Stimulated activated CD8-positive, alpha-beta memory T cell treated with anti-CD3 and anti-CD28 coated beads, Interleukin-12 subunit alpha, Interleukin-12 subunit beta, amount 100 ng/mL, for 24 hours (primary cell): Measurements from ENCODE around the gene OVOL1.
"Not testable (repeated sequence)": the region's sequence is repeated elsewhere in the genome, so short reads cannot be mapped to it uniquely, and the experiment has no call there.

Experiments
- DNase-seq: peaks from one replicate; pipeline ENCODE4 v3.0.0-alpha.2; 2020; ENCODE audit errors: extremely low read depth

Gene OVOL1

DNA sequence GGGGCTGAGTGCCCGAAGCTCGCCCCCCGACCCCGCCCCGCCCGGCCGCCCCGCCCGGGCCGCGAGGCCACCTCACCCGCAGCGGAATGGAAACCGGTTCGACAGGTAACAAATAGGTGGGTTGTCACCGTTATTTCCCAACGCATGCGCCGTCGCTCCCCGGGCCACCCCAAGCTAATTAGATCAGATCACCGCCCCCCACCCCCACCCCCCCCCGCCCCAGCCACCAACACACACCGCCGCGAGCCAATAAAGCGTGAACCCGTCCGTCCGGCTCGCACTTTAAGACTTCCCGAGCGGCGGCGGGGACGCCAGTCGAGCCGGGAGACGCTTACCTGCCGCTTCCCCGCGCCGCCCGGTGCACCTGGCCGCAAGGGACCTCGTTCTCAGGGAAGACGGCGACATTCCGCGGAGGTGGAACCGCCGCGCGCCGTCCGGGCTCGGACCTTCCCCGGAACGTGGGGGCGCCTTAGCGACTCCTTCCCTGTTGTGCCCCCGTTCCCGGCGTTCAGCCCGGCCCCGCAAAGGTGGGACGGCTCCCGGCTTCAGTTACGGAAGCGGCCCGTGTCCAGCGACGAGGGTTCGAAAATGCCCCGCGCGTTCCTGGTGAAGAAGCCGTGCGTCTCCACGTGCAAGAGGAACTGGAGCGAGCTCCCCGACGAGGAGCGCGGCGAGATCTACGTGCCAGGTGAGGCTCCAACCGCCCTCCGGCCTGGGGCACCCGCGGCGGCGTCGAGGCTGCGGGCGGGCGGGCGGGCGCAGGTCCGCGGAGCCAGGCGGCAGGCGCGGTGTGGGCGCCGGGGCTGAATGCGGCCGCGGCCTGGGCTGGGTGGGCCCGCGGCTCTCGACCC, at the start of gene OVOL1:
TSS of gene OVOL1 (plus strand) at position 278 of the 851 bp plus-strand sequence. CDS start at position 589, 311 bp downstream.
- no peak for DNase-seq

DNA sequence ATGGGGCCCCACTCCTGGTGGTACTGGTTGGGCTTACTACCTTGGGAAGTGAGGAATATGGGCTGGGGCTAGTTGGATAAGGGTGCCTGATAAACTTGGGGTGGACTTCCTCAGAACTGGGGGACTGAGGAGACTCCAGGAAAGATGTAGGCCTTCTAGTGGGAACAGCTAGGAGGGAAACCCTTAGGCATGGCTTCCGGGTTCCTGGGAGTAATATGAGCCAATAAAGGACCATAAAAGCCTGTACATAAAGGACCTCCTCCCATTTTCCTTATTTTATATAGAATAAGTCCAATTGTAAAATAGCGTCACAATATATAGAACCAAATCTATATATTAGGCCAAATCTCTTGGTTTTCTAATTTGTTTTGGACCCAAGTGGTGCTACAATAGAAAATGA, 47.8 kb upstream of the OVOL1 start:
- DNase-seq, result no peak

DNA sequence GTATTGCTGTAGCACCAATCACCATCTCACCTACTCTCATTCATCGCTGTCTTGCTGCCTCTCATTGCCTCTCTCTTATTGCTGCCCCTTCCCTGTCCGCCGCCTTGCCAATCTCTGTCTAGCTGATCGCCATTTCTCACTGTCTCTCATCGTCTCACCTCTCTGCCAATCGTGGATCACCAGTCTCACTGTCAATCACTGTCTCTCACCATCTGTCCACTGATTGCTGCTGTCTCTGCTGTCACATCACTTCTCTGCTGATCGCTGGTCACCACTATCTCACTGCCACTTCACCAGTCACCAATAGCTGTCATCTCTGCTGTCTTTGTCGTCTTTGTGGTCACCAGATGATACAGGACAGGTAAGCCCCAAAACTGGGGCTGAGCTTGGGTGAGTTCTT, 45.7 kb upstream of the OVOL1 start:
- no peak for DNase-seq

DNA sequence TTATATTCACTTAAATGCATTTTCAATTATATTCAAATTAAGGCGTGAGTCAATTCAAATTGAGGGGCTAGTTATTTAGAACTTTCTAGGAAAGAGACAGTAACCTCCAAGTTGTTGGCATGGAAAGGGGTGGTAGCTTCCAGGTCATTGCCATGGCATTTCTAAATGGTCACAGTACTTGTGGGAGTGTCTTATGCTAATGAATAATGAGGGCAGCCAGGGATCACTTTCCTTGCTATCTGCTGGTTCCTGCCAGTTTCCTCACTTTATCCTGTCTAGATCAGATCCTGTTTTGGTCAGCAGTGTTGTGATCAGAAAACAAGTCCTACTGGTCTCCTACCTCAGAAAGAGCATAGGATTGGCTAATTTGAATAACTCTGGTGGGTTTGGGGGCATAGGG, 44.5 kb upstream of the OVOL1 start:
- no peak for DNase-seq

DNA sequence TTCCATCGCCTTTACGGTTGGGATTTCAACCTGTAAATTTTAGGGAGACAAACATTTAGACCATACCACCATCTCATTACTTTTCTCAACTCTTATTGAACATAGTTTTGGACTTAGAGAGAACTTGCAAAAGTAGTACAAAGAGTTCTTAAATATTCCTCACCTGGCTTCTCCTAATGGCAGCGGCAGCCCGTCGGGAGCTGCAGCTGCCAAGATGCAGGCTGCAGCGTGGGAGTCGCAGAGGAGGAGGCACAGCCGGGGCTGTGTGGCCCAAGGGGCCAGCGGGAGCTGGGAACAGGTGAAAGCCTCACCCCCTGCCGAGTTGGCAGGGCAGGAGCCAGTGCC, 43.2 kb upstream of the OVOL1 start:
- no peak for DNase-seq

DNA sequence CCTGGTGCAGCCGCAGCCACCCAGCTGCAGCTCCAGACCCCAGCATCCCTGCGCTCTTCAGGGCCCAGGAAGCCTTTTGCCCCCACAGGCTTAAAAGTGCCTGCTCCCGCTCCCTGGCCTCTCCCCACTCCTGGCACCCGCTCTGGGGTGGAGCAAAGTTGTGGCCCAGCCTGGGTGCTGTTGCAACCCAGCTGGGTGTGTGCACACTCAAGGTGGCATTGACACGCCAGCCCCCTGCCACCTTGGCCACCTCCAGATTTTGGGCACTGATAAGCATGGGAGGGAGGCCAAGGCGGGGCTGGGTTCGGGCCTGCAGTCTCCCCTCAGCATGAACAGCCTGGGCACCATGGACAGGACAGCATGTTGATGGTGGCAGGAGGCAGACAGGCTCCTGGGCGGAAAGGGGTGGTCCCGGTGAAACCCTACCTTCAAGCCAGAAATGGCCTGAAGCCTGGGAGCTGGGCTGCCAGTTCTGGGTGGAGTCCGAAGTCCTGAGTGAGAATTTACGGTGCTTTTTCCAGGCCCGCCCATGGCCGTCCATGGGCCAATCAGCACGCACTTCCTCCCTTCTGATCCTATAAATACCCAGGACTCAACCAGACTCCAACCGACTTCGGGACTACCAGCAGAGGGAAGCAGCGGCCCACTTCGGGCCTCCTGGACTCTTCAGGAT, 42.7 kb upstream of the OVOL1 start:
- DNase-seq, result no peak

DNA sequence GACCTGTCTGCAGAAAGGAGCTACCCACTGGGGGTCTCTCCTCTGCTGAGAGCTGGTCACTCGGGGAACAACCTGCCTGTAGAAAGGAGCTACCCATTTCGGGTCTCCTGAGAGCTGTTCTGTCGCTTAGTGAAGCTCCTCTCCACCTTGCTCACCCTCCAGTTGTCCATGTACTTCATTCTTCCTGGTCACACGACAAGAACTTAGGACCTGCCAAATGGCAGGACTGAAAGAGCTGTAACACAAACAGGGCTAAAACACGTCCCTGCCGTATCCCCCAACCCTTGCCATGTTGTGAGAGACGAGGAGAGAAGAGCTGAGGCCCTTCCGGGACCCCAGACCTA, 42.2 kb upstream of the OVOL1 start:
- no peak for DNase-seq

DNA sequence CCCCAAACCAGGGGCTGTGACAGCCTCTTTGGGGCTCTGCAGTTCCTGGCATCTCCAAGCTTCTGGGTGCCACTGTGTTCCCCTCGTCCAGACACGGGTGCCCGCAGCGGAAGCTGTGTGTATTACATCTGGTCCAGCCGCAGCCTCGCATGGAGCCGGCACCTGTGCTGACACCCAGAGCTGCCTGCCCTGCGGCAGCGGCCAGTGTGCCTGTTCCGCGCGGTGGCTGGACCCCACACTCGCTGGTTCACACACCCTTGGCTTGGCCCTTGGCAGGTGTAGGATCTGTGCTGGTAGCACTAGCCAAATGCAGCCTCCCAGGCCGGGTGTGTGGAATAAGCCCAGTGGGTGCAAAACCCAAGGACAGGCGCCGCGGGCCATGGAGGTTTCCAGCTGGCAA, 41.8 kb upstream of the OVOL1 start:
- no peak for DNase-seq

DNA sequence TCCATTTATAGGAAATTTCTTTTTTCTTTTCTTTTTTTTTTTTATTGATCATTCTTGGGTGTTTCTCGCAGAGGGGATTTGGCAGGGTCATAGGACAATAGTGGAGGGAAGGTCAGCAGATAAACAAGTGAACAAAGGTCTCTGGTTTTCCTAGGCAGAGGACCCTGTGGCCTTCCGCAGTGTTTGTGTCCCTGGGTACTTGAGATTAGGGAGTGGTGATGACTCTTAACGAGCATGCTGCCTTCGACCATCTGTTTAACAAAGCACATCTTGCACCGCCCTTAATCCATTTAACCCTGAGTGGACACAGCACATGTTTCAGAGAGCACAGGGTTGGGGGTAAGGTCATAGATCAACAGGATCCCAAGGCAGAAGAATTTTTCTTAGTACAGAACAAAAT, 24.7 kb upstream of the OVOL1 start:
- not testable (repeated sequence) for DNase-seq

DNA sequence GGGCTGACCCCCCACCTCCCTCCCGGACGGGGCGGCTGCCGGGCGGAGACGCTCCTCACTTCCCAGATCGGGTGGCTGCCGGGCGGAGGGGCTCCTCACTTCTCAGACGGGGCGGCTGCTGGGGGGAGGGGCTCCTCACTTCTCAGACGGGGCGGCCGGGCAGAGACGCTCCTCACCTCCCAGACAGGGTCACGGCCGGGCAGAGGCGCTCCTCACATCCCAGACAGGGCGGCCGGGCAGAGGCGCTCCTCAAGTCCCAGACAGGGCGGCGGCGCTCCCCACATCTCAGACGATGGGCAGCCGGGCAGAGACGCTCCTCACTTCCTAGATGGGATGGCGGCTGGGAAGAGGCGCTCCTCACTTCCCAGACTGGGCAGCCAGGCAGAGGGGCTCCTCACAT, 24.0 kb upstream of the OVOL1 start:
- DNase-seq, result not testable (repeated sequence)

DNA sequence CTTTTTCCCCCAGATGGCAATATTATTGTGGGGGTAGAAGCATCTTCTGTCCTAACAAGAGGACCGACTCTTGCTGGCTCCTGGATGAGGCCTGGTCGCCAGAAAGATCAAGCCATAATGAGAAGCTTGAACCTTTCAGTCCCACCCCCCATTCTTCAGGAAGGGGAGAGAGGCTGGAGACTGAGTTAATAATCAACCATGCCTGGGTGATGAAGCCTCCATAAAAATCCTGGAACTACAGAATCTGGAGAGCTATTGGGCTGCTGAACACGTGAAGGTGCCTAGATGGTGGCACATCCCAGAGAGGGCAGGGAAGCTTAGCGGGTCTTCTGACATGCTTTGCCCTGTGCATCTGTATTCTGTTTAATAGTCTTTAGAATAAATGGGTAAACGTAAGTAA, 22.4 kb upstream of the OVOL1 start:
- no peak for DNase-seq

DNA sequence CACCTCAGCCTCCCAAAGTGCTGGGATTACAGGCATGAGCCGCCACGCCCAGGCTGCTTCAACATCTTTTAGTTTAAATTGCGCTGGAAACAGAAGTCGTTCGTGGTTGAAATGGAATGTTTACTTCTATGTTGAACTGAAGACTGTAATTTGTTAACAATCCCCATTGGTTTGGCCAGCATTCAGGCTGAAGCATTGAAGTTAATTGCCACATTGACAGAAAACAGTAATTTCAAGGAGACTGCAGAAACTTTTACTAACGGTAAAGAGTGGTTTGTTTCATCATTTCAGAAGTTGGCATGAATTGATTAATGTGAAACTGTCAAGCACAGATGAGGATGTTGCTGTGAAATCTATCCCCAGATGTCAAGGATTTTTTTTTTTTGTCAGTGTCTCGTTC, 20.3 kb upstream of the OVOL1 start:
- no peak for DNase-seq

DNA sequence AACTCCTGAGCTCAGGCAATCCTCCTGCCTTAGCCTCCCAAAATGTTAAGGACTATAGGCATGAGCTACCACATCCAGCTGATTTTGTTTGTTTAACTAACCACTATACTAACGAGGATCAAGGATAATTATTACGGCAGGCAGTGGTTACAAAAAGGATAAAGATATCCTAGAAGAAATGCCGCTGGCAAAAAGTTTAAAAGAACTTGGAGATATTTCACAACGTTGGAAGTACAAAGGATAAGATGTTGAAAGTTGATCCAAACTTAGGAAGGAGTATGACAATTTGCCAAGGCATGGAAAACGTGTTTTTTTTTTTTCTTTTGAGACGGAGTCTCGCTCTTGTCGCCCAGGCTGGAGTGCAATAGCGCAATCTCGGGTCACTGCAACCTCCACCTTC, 19.5 kb upstream of the OVOL1 start:
- no peak for DNase-seq

DNA sequence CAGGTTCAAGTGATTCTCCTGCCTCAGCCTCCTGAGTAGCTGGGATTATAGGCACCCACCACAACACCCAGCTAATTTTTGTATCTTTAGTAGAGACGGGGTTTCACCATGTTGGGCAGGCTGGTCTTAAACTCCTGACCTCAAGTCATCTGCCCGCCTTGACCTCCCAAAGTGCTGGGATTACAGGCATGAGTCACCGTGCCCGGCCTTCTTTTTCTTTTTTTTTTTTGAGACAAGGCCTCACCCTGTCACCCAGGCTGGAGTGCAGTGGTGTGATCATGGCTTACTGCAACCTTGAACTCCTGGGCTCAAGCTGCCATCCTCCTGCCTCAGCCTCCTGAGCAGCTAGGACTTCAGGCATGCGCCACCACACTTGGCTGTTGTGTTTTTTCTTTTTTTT, 19.1 kb upstream of the OVOL1 start:
- not testable (repeated sequence) for DNase-seq

DNA sequence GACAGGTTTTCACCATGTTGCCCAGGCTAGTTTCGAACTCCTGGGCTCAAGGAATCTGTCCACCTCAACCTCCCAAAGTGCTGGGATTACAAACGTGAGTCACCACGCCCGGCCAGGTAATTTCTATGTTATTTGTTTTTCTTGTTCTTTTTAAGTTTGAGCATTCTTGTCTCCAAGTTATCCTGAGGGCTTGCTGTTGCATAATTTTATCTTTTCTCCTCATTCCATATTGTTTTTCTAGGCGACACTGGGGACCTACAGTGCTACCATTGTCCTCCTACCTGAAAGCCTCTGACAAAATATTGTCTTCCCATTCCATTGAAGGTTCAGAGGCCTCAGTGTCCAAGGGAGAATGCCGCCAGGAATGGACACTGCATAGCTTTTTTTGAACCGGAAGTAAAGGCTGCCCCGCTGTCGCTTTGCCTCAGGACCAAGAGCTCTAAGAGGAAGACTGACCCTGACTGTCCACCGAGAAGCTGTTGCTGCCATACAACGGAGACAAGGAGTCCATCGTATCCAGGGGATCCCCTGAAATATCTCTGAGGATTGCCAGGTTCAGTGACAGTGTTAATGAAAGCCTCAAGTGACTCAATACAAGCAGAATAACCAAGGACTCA, 15.8 kb upstream of the OVOL1 start:
- no peak for DNase-seq

DNA sequence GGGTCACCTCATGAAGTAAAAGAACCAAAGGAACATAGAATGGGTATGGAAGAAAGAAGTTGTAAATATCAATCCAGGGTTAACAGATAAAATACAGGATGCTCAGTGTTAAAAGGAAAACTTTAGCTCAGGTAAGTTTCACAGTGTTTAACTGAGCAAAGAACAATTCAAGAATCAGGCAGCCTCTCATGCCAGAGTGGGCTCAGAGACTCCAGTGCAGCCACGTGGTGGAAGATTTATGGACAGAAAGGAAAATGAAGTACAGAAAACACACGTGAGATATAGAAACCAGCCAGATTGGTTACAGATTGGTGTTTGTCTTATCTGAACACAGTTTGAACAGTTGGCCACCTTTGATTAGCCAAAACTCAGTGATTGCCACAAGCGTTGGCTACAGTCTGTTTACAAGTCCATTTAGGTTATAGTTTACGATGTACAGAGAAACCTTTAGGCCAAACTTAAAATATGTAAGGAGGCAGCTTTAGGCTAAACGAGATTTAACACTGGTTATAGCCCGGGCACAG, 15.2 kb upstream of the OVOL1 start:
- DNase-seq, result no peak

DNA sequence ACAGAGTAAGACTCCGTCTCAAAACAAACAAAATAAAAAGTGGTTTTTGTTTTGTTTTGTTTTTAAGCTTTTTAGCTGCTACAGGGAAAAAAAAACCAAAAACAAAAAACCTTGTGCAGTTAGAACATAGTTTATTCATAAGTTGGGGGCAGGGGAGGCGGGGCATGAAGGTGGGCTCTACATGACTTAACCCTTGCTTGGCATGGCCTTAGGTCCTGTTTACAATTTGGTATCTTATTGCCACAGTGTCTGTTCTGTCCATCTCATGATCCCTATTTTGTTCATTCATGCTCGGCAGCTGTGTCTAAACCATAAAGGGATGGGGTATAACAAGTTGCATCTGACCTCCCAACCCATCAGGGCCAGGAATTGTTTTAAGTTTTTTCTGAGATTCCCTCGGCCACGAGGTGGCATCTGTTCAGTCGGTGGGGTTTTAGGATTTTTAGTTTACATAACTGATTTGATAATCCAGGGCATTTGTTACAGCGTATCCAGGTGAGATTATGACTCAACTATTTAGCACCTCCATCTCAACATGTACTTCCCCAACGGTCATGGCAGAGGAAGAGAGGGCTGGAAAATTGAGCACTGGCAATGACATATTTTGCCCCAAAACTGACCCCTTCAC, 13.0 kb upstream of the OVOL1 start:
- no peak for DNase-seq

DNA sequence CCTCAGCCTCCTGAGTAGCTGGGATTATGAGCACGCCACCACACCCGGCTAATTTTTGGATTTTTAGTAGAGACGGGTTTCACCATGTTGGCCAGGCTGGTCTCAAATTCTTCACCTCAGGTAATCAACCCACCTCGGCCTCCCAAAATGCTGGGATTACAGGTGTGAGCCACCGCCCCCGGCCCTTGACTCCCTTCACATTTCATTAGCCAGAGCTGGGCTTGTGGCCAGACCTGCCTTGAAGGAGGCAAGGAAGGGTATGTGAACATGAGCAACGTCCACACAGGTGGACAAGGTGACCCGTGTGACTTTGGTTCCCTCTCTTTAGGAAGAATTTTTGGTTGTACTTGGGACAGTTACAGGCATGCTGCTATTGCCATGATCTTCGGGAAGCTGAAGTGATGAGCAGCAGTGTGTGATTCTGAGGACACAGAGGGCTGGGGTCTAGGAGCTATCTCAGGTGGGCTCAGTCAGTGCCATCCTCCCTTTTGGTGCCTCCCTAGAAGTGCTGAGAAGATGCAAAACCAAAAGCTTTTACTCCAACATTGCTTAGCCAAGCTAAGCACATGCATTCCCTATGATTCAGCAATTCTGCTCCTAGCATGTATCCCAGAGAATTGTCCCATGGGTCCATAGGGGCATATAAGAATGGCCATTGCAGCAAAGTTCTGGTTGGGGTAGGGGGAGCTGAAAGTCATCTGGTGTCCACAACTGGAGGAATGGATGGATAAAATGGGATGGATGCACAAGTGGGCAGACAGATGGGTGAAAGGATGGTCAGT, 12.1 kb upstream of the OVOL1 start:
- no peak for DNase-seq

DNA sequence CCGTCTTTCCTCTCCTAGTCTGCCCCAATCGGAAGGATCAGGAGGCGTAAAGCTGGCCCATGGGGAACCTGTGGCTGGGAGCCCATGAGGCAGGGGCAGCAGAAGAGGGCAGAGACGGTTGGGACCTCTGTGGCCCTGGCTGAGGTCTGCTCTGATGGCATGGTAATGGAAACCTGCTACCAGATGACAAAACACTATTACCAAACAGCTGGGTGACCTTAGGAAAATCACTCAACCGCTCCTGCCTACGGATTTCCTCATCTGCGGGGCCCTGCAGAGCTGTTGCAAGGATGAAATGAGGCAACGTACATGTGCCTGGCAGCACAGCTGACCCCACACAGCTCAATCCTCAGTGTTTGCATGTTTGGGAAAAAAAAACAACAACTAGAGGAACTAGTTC, 10.7 kb upstream of the OVOL1 start:
- DNase-seq, result no peak

DNA sequence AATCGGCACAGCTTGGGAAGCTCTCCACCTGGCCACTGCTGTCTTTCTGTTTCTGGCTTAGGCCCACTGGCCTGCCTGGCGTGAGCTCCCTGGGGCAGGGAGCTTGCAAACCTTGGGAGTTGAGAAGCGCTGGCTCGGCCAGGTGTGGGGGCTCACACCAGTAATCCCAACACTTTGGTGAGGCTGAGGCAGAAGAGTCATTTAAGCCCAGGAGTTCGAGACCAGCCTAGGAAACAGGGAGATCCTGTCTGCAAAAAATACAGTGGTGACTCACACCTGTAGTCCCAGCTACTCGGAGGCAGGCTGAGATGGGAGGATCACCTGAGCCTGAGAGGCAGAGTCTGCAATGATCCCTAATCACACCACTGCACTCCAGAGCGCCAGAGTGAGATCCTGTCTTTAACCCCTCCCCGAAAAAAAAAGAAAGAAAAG, 10.1 kb upstream of the OVOL1 start:
- no peak for DNase-seq

DNA sequence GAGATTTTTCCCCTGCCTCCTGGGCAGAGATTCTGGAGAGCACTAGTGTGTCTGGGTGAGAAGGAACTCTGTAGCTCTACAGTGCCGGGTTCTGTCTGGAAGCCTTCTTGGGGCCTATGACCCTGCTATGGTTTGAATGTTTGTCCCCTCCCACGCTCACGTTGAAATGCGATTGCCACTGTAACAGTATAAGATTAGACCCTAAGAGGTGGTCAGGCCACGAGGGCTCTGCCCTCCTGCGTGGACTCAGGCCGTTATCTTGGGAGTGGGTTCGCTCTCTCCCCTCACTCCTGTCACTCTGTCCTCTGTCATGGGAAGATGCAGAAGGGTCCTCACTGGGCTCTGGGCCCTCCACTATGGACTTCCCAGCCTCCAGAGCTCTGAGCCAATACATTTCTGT, 9.6 kb upstream of the OVOL1 start:
- no peak for DNase-seq
